HG02642 (cell line): Measurements from ENCODE around the gene BOLA3.
A peak's percentile ranks its signal among the peaks of the same experiment; 100 is the strongest.
"Not testable (repeated sequence)": the region's sequence is repeated elsewhere in the genome, so short reads cannot be mapped to it uniquely, and the experiment has no call there.

Experiments used
- ATAC-seq: cut with Tn5 transposase; IDR thresholded peaks from one replicate; pipeline ENCODE4 v1.9.1; 2021; ENCODE audit warnings: mild to moderate bottlenecking; ENCODE audit not compliant: unreplicated experiment, poor library complexity

BOLA3 gene

GRCh38 chr2:74147727-74148456 is at the start of gene BOLA3:
BOLA3 (minus strand) TSS chr2:74147912; CDS start chr2:74147874, 38 bp downstream.
- ATAC-seq: peak; percentile 92

- ATAC-seq: no peak
Observed at GRCh38 chr2:74197049-74197448, 49.3 kb upstream of the BOLA3 start.

DNA sequence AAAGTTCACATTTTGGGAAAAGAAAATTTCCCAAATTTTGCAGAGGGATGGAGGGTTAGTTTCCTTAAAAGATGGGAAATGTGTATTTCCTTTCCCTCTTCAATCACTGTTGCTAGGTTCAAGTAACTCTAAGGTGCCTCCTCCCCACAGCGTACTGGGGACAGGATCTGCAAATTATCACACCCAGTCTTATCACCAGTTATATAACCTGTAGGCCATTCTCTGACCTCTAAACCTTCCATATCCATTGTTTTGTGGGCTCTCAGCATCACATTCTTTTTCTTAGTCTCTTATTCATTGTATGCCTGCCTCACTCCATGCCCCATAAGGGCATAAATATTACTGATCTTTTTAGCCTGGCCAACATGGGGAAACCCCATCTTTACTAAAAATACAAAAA is 47.1 kb upstream of the BOLA3 start:
- no peak for ATAC-seq

DNA sequence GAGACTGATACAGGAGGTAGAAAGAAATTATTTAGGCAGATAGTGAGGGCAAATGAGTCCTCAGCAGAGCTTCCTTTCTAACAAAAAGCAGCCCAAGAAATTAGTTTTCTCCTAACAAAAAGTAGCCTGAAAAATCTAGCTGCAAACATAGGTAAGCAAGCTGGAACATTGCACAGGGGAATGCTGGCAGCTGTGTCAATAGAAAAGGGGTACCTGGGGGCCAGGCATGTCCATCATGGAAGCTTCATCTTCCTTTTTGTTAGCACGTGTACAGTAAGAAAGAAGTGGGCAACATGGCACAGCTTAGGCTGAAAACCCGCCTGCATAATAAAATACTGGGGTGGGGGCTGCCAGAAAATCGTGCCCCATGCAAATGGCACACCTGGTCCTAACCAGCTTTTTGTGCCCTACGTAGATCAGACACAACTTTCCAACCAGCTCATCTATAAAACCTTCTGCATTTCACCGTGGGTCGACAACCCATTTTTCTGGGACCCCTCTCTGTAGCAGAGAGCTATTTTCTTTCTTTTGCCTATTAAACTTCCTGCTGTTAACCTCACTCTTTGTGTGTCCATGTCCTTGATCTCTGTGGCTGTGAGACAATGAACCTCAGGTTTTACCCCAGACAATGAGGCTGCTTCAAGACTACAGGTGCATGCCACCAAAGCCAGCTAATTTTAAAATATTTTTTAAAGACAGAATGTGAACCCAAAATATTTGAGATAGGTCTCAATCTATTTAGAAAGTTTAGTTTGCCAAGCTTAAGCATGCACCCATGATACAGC is 44.1 kb upstream of the BOLA3 start:
- ATAC-seq: no peak

GRCh38 chr2:74188696-74189095 is 41.0 kb upstream of the BOLA3 start:
- no peak for ATAC-seq

GRCh38 chr2:74188018-74188601 is 40.4 kb upstream of the BOLA3 start:
- ATAC-seq: no peak

DNA sequence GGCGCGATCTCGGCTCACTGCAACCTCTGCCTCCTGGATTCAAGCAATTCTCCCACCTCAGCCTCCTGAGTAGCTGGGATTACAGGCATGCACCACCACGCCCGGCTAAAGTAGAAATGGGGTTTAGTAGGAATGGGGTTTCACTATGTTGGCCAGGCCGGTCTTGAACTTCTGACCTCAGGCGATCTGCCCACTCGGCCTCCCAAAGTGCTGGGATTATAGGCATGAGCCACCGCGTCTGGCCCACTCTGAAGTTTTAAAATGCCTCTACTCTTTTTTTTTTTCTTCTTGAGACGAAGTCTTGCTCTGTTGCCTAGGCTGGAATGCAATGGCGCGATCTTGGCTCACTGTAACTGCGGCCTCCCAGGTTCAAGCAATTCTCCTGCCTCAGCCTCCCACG is 39.0 kb upstream of the BOLA3 start:
- ATAC-seq: not testable (repeated sequence)

- peak; percentile 62 for ATAC-seq
Observed at GRCh38 chr2:74186038-74186437, 38.3 kb upstream of the BOLA3 start.

GRCh38 chr2:74183878-74184277 is 36.2 kb upstream of the BOLA3 start:
- ATAC-seq: no peak

GRCh38 chr2:74181739-74182138 is 34.0 kb upstream of the BOLA3 start:
- peak; percentile 33 for ATAC-seq

DNA sequence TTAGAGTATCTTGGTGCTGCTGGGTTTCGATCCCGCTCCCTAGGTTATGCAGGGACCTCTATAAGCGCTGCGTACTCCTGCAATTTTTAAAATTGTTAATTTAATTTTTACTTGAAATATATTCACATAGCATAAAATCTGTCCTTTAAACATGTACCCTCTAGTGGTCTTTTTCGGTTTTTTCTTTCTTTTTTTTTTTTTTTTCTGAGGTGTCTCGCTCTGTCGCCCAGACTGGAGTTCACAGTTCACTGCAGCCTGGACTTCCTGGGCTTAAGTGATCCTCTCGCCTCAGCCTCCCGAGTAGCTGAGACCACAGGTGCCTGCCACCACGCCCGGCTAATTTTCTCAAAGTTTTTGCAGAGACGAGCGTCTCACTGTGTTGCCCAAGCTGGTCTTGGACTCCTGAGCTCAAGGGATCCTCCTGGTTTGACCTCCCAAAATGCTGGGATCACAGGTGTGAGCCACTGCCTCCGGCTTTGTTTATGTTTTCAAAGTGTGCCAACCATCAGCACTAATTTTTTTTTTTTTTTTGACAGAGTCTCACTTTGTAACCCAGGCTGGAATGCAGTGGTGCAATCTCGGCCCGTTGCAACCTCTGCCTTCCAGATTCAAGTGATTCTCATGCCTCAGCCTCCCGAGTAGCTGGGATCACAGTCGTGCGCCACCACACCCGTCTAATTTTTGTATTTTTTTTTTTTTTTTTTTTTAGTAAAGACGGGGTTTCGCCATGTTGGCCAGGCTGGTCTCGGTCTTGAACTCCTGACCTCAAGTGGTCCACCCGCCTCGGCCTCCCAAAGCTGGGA is 31.6 kb upstream of the BOLA3 start:
- peak; percentile 15 for ATAC-seq

GRCh38 chr2:74178211-74179062 is 30.7 kb upstream of the BOLA3 start, which contains the start of gene MOB1A:
MOB1A (minus strand) TSS chr2:74178879; CDS start chr2:74178674, 205 bp downstream.
- ATAC-seq: peak; percentile 87

DNA sequence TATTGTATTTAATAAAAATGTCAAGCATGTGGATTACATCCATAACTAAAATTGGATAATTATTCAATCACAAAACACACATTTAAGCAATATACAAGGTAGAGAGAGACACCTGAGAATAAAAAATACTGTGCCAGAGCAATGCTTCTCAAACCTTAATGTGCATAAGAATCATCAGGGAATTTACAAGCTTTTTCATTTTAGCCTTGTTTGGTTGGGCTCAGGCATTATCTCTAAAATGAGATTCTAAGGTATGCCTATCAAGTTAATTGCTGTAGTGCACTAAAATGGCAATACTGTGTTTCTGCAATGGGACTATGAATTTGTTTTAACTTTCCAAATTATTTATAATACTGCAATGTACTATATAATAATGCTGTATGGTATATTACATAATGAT is 30.0 kb upstream of the BOLA3 start:
- no peak for ATAC-seq

DNA sequence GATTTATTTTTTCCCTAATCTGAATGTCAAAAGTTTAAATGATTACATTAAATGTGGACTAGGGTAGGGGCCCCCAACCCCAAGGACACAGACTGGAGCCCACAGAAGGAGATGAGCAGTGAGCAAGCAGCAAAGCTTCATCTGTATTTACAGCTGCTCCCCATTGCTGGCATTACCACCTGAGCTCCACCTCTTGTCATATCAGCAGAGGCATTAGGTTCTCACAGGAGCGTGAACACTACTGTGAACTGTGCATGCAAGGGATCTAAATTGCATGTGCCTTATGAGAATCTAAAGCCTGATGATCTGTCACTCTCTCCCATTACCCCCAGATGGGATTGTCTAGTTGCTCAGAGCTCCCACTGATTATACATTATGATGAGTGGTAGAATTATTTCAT is 27.2 kb upstream of the BOLA3 start:
- no peak for ATAC-seq

- ATAC-seq: no peak
Observed at GRCh38 chr2:74168739-74169138, 21.0 kb upstream of the BOLA3 start.

DNA sequence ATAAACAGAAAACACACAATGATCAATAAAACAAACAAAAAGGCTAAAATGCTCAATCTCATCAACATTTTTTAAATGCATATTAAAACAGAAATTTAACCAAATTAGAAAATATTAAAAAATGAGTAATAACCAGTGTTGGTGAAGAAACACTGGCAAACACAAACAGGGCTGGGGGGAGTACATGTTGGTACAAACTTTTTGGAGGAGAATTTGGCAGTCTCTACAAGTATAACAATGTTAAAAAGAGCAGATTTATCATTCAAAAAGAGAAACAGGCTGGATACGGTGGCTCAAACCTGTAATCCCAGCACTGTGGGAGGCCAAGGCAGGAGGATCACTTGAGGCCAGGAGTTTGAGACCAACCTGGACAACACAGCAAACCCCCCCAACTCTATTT is 17.0 kb upstream of the BOLA3 start:
- ATAC-seq: no peak

GRCh38 chr2:74162951-74163350 is 15.2 kb upstream of the BOLA3 start:
- no peak for ATAC-seq

DNA sequence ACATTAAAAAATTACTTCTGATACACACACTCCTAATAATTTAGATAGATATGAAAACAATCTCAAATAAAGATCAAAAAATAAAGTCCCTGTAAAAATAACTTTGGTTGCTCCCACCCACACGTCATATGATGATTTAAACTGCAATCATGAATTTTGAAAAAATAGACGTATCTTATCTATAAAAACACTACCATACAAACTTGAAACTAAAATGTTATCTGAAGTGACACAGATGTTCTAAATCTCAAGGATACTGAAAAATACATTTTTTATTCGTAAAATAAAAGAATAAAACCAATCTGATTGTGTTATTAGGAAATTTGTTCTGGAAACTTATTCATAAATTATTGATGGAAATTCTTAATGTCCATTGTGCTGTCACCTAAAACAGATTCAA is 8.1 kb upstream of the BOLA3 start:
- no peak for ATAC-seq

- no peak for ATAC-seq
Observed at GRCh38 chr2:74152954-74153353, 5.2 kb upstream of the BOLA3 start.
